Measurements from ENCODE around the gene ETS2. TPM values are rescaled to one million over a fixed set of nuclear protein-coding genes. Genes with fewer than 3 reads are reported as not detected.

ETS2 gene
- polyA plus RNA-seq, 3 donors, result 54.2 to 150 (median 59.5) TPM

DNA sequence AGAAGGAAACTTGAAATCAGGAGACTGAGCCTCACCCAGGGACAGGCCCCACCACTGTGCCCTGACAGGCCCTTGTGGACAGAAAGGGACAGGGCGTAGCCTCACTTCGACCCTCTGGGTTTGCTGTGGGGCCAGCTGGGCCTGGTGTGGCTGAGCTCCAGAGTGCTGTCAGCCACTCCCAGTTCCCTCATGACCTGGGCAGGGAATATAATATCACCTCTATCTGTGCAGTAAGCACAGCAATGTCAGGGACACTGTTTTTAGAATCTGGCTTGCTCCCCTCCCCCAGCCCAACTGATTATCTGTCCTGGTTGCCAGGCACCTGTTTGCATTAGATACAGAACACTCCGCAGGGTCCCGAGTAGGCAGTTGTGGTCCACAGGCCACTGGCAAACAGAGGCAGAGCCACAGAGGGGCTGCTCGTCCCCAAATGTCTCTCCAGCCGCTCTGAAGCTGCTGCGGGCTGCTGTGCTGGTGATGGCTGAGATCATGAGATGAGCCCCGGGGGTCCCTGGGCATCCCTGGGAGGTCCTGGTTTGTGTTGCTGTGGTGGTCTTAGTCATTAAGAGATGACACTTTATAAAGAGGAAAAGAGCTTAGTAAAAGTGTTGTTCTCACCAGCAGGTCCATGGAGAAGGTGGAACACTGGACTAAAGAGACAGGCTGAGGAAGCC is 51.6 kb downstream of the ETS2 start:
- H3K36me3 Mint-ChIP-seq, result no peaks in the 10 kb centered on the region
- TF ChIP-seq, protein P1, sequence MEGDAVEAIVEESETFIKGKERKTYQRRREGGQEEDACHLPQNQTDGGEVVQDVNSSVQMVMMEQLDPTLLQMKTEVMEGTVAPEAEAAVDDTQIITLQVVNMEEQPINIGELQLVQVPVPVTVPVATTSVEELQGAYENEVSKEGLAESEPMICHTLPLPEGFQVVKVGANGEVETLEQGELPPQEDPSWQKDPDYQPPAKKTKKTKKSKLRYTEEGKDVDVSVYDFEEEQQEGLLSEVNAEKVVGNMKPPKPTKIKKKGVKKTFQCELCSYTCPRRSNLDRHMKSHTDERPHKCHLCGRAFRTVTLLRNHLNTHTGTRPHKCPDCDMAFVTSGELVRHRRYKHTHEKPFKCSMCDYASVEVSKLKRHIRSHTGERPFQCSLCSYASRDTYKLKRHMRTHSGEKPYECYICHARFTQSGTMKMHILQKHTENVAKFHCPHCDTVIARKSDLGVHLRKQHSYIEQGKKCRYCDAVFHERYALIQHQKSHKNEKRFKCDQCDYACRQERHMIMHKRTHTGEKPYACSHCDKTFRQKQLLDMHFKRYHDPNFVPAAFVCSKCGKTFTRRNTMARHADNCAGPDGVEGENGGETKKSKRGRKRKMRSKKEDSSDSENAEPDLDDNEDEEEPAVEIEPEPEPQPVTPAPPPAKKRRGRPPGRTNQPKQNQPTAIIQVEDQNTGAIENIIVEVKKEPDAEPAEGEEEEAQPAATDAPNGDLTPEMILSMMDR (IDR thresholded peaks at IDR 0.05), result no peak
- H3K4me1 Mint-ChIP-seq, result peaks cover 11% of the 10 kb centered on the region
- Histone ChIP-seq H3K9me3 (replicated peaks in 1 of 2; ENCODE audit: control insufficient read depth in 1 of 2, insufficient read depth in 1 of 2, low read length in 2 of 2) (no peaks in the 10 kb centered on the region), H2AFZ (ENCODE audit: insufficient read depth, low read depth, low read length, poor library complexity, severe bottlenecking) (no peak overlapping the region), H3K27me3 (ENCODE audit: control insufficient read depth in 2 of 2, insufficient read depth in 2 of 2, low read length in 2 of 2) (no peaks in the 10 kb centered on the region), H3K27ac (ENCODE audit: low read depth in 1 of 2, low read length in 2 of 2) (no peak overlapping the region), H3K9ac (ENCODE audit: insufficient read depth, low read length, poor library complexity, severe bottlenecking) (no peak overlapping the region), H3K4me1 (ENCODE audit: control insufficient read depth in 1 of 2, insufficient read depth in 2 of 2, low read length in 2 of 2) (peaks cover 7 to 11% of the 10 kb centered on the region in 2 donors), H3K79me2 (ENCODE audit: insufficient read depth, low read length) (no peaks in the 10 kb centered on the region), H3K36me3 (replicated peaks in 1 of 2; ENCODE audit: control insufficient read depth in 1 of 2, insufficient read depth in 2 of 2, low read length in 2 of 2) (no peaks in the 10 kb centered on the region), H3K4me2 (replicated peaks; ENCODE audit: extremely low read depth, low read length, poor library complexity, severe bottlenecking) (no peak overlapping the region), H3K4me3 (replicated peaks in 1 of 3; ENCODE audit: low read depth in 2 of 3, low read length in 3 of 3) (no peak overlapping the region), H4K20me1 (ENCODE audit: insufficient read depth, low read length) (no peaks in the 10 kb centered on the region)
- H3K9me3 Mint-ChIP-seq, result peaks cover 0 to 2% (median 0%) of the 10 kb centered on the region in 7 donors
- H3K4me3 Mint-ChIP-seq, result no peak overlapping the region
- H3K27me3 Mint-ChIP-seq (ENCODE audit: low read depth in 3 of 3), result peaks cover 1 to 8% (median 1%) of the 10 kb centered on the region in 3 donors
- intact Hi-C loops (cut with micrococcal nuclease), result no loop called here
- no peak for DNase-seq
- WGBS (ENCODE audit: insufficient coverage), result 95% methylated on average over 8 of the region's 8 CpGs
- no peak overlapping the region for H3K27ac Mint-ChIP-seq

DNA sequence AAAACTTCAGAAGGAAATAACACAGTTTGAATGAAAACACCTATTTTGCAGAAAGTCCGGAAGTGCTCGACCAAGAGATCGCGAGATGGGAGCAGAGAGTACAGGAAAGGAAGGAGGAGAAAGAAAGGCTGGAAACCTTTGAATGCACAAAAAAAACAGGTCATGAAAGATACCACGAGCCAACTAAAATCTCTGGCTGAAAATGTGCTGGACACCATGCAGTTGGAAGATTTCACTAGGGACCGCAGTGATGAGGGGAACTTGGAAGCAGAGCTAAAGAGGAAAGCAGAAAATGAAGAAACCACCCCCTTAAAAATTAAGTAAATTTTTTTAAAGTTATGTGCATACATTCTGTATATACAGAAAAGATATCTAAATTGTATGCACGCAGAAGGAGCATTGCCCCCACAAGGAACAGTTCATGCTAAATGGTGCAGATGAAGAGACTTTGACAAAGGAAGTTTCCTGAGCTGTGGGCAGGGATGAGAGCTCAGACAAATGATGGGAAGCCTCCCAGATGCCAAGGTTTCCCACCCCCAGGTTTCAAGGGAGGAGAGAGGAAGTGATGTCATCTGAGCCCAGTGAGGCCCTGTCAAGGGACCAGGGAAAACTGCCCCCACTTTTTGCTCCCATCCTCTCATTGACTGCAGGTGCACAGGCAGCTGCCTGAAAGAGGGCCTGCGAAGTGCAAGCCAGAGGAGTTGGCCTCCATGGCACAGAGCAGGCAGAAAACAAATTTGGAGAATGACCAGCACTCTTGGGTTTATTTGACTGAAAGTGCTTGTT is 52.5 kb downstream of the ETS2 start:
- no peak overlapping the region for H2AFZ ChIP-seq (ENCODE audit: insufficient read depth, low read depth, low read length, poor library complexity, severe bottlenecking)
- Mint-ChIP-seq H3K4me3 (no peak overlapping the region), H3K27me3 (ENCODE audit: low read depth in 3 of 3) (peaks cover 1 to 8% (median 1%) of the 10 kb centered on the region in 3 donors), H3K36me3 (no peaks in the 10 kb centered on the region), H3K4me1 (peaks cover 13% of the 10 kb centered on the region), H3K27ac (no peak overlapping the region), H3K9me3 (peaks cover 0 to 2% (median 0%) of the 10 kb centered on the region in 7 donors)
- WGBS (ENCODE audit: insufficient coverage), result 95% methylated on average over 4 of the region's 8 CpGs
- no peaks in the 10 kb centered on the region for H3K36me3 ChIP-seq (replicated peaks in 1 of 2; ENCODE audit: control insufficient read depth in 1 of 2, insufficient read depth in 2 of 2, low read length in 2 of 2)
- H3K4me1 ChIP-seq (ENCODE audit: control insufficient read depth in 1 of 2, insufficient read depth in 2 of 2, low read length in 2 of 2), result peaks cover 9 to 12% of the 10 kb centered on the region in 2 donors
- H3K27me3 ChIP-seq (ENCODE audit: control insufficient read depth in 2 of 2, insufficient read depth in 2 of 2, low read length in 2 of 2), result no peaks in the 10 kb centered on the region
- TF ChIP-seq, protein P1 (IDR thresholded peaks at IDR 0.05), result no peak
- no peak overlapping the region for H3K27ac ChIP-seq (ENCODE audit: low read depth in 1 of 2, low read length in 2 of 2)
- no peak overlapping the region for H3K9ac ChIP-seq (ENCODE audit: insufficient read depth, low read length, poor library complexity, severe bottlenecking)
- H3K9me3 ChIP-seq (replicated peaks in 1 of 2; ENCODE audit: control insufficient read depth in 1 of 2, insufficient read depth in 1 of 2, low read length in 2 of 2), result no peaks in the 10 kb centered on the region
- no peak overlapping the region for H3K4me3 ChIP-seq (replicated peaks in 1 of 3; ENCODE audit: low read depth in 2 of 3, low read length in 3 of 3)
- H3K79me2 ChIP-seq (ENCODE audit: insufficient read depth, low read length), result no peaks in the 10 kb centered on the region
- intact Hi-C loops (cut with micrococcal nuclease), result no loop called here
- H3K4me2 ChIP-seq (replicated peaks; ENCODE audit: extremely low read depth, low read length, poor library complexity, severe bottlenecking), result no peak overlapping the region
- no peak for DNase-seq
- H4K20me1 ChIP-seq (ENCODE audit: insufficient read depth, low read length), result no peaks in the 10 kb centered on the region
